PC-3 (cell line): Measurements from ENCODE around the gene PIEZO1. TPM values are rescaled to one million over a fixed set of nuclear protein-coding genes. Genes with fewer than 3 reads are reported as not detected.

Source experiments
- ATAC-seq: fragments of 200-7000 bp; cut with Tn5 transposase; 2 replicates; pipeline ENCODE4 v1.9.1; 2020; ENCODE audit warnings: mild to moderate bottlenecking, moderate library complexity
- BruUV-seq: library from RNA; stranded (reverse); fragments of 400-500 nt; replicated peaks from 2 replicates; lab custom pipeline; 2021; lab: Mats Ljungman, UMichigan
- CTCF ChIA-PET: fragments of 300-600 bp; sonication (Branson Sonifier 250); formaldehyde crosslinking; loops from one replicate; lab custom pipeline; 2022; ENCODE audit warnings: antibody characterized with exemption; lab: Charles Lee
- POLR2A ChIA-PET: fragments of 300-600 bp; sonication (Branson Sonifier 250); formaldehyde crosslinking; loops from one replicate; lab custom pipeline; 2022; ENCODE audit warnings: antibody characterized with exemption; ENCODE audit not compliant: unreplicated experiment; lab: Charles Lee
- DNase-seq: peaks from one replicate; pipeline ENCODE4 v3.0.0-alpha.2; 2015
- H2AFZ ChIP-seq: fragments of 300-600 bp; sonication (generic); 2 replicates; pipeline ENCODE4 v1.6.0; 2016; ENCODE audit warnings: antibody characterized with exemption, low read length
- H3F3A ChIP-seq: fragments of 300-600 bp; sonication (generic); one replicate; pipeline ENCODE4 v1.6.0; 2017; ENCODE audit warnings: antibody characterized with exemption, low read length, control low read depth, mild to moderate bottlenecking; ENCODE audit not compliant: unreplicated experiment
- H3K27ac ChIP-seq: fragments of 300-600 bp; sonication (generic); 2 replicates; pipeline ENCODE4 v1.5.1; 2016; ENCODE audit warnings: mild to moderate bottlenecking, low read length
- H3K27me3 ChIP-seq: fragments of 300-600 bp; sonication (generic); 2 replicates; pipeline ENCODE4 v1.6.1; 2016; ENCODE audit warnings: low read length, mixed read lengths
- H3K36me3 ChIP-seq: fragments of 300-600 bp; sonication (generic); 2 replicates; pipeline ENCODE4 v1.6.1; 2016; ENCODE audit warnings: low read depth, mixed run types, low read length, mixed read lengths
- H3K4me1 ChIP-seq: fragments of 300-600 bp; sonication (generic); 2 replicates; pipeline ENCODE4 v1.5.1; 2016; ENCODE audit warnings: low read length; ENCODE audit not compliant: insufficient read depth
- H3K4me2 ChIP-seq: fragments of 300-600 bp; sonication (generic); 2 replicates; pipeline ENCODE4 v1.6.0; 2016; ENCODE audit warnings: low read length
- H3K4me3 ChIP-seq: fragments of 300-600 bp; sonication (generic); 2 replicates; pipeline ENCODE4 v1.5.1; 2016; ENCODE audit warnings: mild to moderate bottlenecking, low read length, mixed read lengths
- H3K79me2 ChIP-seq: fragments of 300-600 bp; sonication (generic); 2 replicates; pipeline ENCODE4 v1.6.1; 2017; ENCODE audit warnings: low read length, mixed read lengths
- H3K9ac ChIP-seq: fragments of 300-600 bp; sonication (generic); 2 replicates; pipeline ENCODE4 v1.6.0; 2016; ENCODE audit warnings: mild to moderate bottlenecking, low read length
- H3K9me2 ChIP-seq: fragments of 300-600 bp; sonication (generic); replicated peaks from 2 replicates; pipeline ENCODE4 v1.6.1; 2016; ENCODE audit warnings: mixed run types, low read length, mixed read lengths
- H3K9me3 ChIP-seq: fragments of 300-600 bp; sonication (generic); 2 replicates; pipeline ENCODE4 v1.6.1; 2016; ENCODE audit warnings: low read length, mixed read lengths
- H4K20me1 ChIP-seq: fragments of 300-600 bp; sonication (generic); 2 replicates; pipeline ENCODE4 v1.6.1; 2016; ENCODE audit warnings: low read length, mixed read lengths
- CTCF ChIP-seq: fragments of 300-600 bp; sonication (generic); conservative IDR thresholded peaks from 2 replicates; pipeline ENCODE4 v1.5.1; 2017; ENCODE audit warnings: antibody characterized with exemption, low read depth, mild to moderate bottlenecking, low read length
- EZH2 ChIP-seq: fragments of 300-600 bp; sonication (generic); IDR thresholded peaks from one replicate; pipeline ENCODE4 v1.6.1; 2017; ENCODE audit warnings: antibody characterized with exemption, mild to moderate bottlenecking, low read length; ENCODE audit not compliant: unreplicated experiment
- EZH2phosphoT487 ChIP-seq: fragments of 300-600 bp; sonication (generic); IDR thresholded peaks from 2 replicates; pipeline ENCODE4 v1.6.1; 2018; ENCODE audit warnings: mild to moderate bottlenecking, antibody characterized with exemption, low read length, borderline replicate concordance
- intact Hi-C: fragments of 100-400 bp; cut with micrococcal nuclease; formaldehyde crosslinking; loops from 2 replicates; pipeline ENCODE4 v1.9.0; 2023
- total RNA-seq: library from RNA; depleted of rRNA; stranded (reverse); fragments of >200 nt; gene quantifications from 2 replicates; pipeline ENCODE4 v1.2.3, GENCODE V29; 2014

Gene PIEZO1
- total RNA-seq, 1 experiment from 2014 or later = 180 TPM

- ChIA-PET CTCF (no interaction called here), POLR2A (no interaction called here)
- peak within 1 kb of the TSS; percentile 81 for H2AFZ ChIP-seq
- H3K4me1 ChIP-seq = peaks cover 7% of the 10 kb centered on the region; the same call in 1 of the 2 replicates
- H3K4me2 ChIP-seq = peak within 1 kb of the TSS; percentile 95
- H3K27ac ChIP-seq = peak within 1 kb of the TSS; percentile 20; the same call in 1 of the 2 replicates
- no peaks in the 10 kb centered on the region for H3K27me3 ChIP-seq
- TF ChIP-seq EZH2phosphoT487 = no peak
- H3F3A ChIP-seq = no peaks in the 10 kb centered on the region
- H3K36me3 ChIP-seq = peaks cover 12% of the 10 kb centered on the region; the same call in 1 of the 2 replicates
- H3K79me2 ChIP-seq = peaks cover 28% of the 10 kb centered on the region
- H3K9ac ChIP-seq = peak within 1 kb of the TSS; percentile 90
- no peaks in the 10 kb centered on the region for H3K9me2 ChIP-seq
- ATAC-seq (peak; percentile 31), DNase-seq (peak; percentile 77)
- H3K4me3 ChIP-seq = peak within 1 kb of the TSS; percentile 82
- peaks cover 8% of the 10 kb centered on the region; the same call in 1 of the 2 replicates for H4K20me1 ChIP-seq
- no TSS peak for BruUV-seq
- intact Hi-C loops = no loop called here
- H3K9me3 ChIP-seq = no peaks in the 10 kb centered on the region
Observed at GRCh38 chr16:88803264-88803987, 18.4 kb upstream of the PIEZO1 start, which contains the start of gene CDT1. Gene CDT1, plus strand, starts transcription at chr16:88803789. Its CDS starts 43 bp downstream, at chr16:88803832.

- CTCF ChIA-PET = no interaction called here
- no TSS peak for BruUV-seq
- peaks cover 5% of the 10 kb centered on the region; the same call in 1 of the 2 replicates for H3K4me1 ChIP-seq
- H3K27me3 ChIP-seq = no peaks in the 10 kb centered on the region
- H4K20me1 ChIP-seq = peaks cover 4% of the 10 kb centered on the region; the same call in 1 of the 2 replicates
- TF ChIP-seq EZH2 = no peak
- POLR2A ChIA-PET = interaction anchor here (0.6 kb wide), 1 partner anchor 12 kb away, joined by 4 read pairs; no protein-coding TSS in a partner anchor
- no peak overlapping the region for H3K4me3 ChIP-seq
- no peak overlapping the region for H3K27ac ChIP-seq
- H3F3A ChIP-seq = no peaks in the 10 kb centered on the region
- no peak overlapping the region for H3K9ac ChIP-seq
- H3K36me3 ChIP-seq = no peaks in the 10 kb centered on the region
- H3K4me2 ChIP-seq = no peak overlapping the region
- no peak overlapping the region for H2AFZ ChIP-seq
- no peaks in the 10 kb centered on the region for H3K9me3 ChIP-seq
- ATAC-seq (no peak), DNase-seq (no peak)
- H3K79me2 ChIP-seq = peaks cover 17% of the 10 kb centered on the region
- no peaks in the 10 kb centered on the region for H3K9me2 ChIP-seq
- intact Hi-C loops = no loop called here
Observed at GRCh38 chr16:88800277-88800592, 15.2 kb upstream of the PIEZO1 start.

- no peak for DNase-seq
- Histone ChIP-seq H4K20me1 (peaks cover 2% of the 10 kb centered on the region; the same call in 1 of the 2 replicates), H3K4me3 (no peak overlapping the region), H3K9me2 (no peaks in the 10 kb centered on the region), H3K36me3 (no peaks in the 10 kb centered on the region), H3K27ac (no peak overlapping the region), H3F3A (no peaks in the 10 kb centered on the region), H3K4me2 (no peak overlapping the region), H3K9ac (no peak overlapping the region), H3K4me1 (peaks cover under 1% of the 10 kb centered on the region; the same call in 1 of the 2 replicates), H2AFZ (no peak overlapping the region), H3K27me3 (no peaks in the 10 kb centered on the region), H3K79me2 (peaks cover 12% of the 10 kb centered on the region), H3K9me3 (no peaks in the 10 kb centered on the region)
- POLR2A ChIA-PET = interaction anchor here (0.7 kb wide), 1 partner anchor 129 kb away, joined by 4 read pairs; no protein-coding TSS in a partner anchor
- ATAC-seq = no peak
- no TSS peak for BruUV-seq
- TF ChIP-seq EZH2phosphoT487 = no peak
- TF ChIP-seq EZH2 = no peak
- TF ChIP-seq CTCF = no peak
- CTCF ChIA-PET = no interaction called here
- intact Hi-C loops = no loop called here
Observed at GRCh38 chr16:88799569-88800276, 14.7 kb upstream of the PIEZO1 start.
